T-helper 22 cell (primary cell): Measurements from ENCODE around the gene NCOA7.

ENCODE experiments used
- DNase-seq: peaks from one replicate; pipeline ENCODE4 v3.0.0-alpha.2; 2020; ENCODE audit warnings: low read depth

Gene NCOA7

DNA sequence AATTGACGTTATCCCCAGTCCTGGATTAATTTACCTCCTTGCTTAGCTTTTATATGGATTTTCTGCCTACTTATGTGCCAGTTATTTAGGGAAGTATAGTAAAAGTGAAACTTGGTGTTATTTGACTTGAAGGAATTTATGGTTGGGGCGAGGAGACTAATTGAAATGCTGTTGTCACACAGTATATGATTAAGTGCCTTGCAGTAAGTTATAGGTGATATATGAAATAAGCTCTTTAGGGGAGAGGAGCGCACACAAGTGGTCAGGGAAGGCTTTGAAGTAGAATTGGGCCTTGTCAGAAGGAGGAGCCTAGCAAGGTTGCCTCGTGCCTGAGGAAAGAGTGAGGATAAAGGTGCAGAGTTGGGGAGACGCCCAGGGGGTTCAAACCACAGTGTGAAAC lies 20.5 kb downstream of the NCOA7 start:
- no peak for DNase-seq

DNA sequence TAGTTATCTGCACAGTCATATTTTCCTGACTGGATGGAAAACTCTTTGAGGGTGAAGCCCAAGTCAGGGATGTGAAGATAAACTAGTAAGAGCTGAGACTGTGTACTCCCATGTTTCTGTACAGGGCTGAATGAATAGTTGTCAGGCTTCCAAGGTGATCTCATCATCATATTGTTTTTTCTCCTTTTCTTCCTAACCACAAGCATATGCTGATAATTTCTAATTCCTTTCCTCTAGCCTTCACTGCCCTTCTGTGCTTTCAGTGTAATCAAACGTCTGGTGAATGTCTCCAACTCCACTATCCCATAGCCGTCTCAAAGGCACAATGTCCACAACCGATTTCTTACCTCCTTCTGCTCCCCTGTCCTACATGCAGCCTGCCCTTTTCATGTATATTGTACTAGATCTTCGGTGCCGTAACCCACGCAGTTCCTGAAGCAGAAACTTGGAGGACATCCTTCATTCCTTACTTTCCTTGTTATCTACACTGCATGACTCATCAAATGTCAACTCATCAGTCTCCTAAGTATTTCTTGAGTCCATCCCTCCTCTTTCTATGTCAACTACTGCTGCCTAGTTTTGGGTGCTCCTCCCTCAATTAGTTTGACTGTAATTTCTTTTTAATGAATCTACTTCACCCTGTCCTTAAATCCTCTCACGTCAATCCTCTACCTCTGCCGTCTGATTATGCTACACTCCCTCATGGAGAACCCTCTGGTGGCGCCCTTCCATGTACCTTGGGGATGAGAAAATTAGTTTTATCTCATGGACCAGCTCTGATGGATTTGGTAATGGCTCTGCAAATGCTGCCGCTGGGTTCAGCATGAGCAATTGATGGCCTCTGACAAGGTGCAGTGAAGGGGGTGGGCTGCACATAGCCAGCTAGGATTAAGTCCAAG lies 21.9 kb downstream of the NCOA7 start:
- no peak for DNase-seq

DNA sequence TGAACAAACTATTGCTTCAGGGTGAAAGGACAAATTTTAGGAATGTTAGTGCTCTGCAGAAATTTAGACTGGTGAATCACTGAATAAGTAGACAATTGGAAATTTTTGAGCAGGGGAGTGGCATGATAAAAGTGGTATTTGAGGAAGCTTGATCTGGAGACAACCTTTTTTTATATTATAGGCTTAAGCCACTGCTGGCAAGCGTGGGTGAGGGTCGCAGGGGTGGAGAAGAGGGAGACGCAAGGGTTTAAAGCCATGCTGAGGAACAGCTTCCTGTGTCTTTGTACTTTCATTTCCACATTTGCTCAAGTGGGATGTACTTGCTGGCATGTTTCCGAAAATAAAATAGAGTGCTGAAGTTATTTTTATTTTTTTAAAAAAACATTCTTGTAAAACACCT lies 23.7 kb downstream of the NCOA7 start:
- no peak for DNase-seq

DNA sequence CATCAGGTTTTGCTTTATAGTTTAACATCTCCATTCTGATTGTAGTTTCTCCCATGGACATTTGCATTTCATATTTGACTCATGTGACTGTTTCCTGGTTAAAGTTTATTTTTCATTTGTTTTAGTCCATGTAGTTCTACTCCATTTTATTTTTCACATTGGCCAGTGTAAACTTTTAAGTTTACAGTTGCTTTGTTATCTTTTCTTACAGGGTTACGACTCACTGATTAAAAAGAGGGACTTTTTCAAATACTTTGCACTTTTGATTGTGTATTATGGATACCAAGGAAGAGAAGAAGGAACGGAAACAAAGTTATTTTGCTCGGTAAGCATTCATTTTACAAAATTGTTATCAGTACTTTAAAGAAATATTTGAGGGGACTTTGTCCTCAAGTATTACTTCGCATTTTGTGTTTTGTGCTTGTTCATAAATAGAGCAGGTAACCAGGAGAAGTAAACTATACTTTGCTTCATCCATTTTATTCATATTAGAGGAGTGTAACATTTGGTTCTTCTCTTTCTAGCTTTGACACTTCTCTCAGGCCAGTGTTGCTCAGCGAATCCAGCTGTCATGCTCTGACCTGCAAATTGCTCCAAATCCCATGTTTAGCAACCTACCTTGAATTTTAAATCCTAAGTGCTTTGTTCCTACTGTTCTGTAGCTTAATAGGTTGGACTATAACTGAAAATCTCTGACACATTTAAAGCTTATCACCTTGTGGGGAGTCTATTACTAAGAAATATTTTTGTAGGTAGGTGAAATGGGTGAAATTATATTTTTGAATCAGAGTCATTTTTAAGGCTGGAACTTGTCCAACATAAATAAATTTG lies 24.5 kb downstream of the NCOA7 start:
- no peak for DNase-seq

DNA sequence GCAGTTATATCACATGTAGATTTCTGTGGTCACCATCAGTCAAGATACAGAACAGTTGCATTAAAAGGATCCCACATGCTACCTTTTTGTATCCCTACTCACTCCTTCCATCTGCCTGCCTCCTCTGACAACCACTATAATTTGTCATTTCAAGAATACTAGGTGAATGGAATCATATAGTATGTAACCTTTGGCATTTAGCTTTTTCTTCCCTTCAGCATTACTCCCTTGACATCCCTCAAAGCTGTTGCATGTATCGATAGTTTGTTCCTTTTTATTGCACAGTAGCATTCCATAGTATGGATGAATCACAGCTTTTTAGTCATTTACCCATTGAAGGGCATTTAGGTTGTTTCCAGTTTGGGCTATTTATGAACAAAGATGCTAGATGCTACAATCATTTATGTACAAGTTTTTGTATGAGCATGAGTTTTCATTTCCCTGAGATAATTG lies 26.1 kb downstream of the NCOA7 start:
- DNase-seq = no peak

DNA sequence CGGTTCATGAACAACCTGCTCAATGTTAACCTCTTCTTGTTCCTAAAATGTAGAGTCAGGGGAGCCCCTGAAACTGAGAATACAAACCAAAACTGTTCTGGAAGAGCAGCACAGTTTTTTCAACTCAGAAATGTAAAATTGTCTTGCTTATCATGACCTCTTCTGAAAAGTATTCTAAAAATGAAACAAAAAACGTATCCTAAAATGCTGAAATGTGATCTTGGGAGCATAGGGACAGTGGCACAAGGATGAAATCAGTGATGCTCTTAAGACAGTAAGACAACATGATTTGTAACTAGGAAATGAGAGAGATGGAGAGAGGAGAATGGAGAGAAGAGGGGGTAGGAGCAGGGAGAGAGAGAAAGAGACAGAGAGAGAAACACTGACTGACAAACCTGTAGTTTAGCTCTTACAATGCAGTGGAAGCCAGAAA lies 27.5 kb downstream of the NCOA7 start:
- no peak for DNase-seq

DNA sequence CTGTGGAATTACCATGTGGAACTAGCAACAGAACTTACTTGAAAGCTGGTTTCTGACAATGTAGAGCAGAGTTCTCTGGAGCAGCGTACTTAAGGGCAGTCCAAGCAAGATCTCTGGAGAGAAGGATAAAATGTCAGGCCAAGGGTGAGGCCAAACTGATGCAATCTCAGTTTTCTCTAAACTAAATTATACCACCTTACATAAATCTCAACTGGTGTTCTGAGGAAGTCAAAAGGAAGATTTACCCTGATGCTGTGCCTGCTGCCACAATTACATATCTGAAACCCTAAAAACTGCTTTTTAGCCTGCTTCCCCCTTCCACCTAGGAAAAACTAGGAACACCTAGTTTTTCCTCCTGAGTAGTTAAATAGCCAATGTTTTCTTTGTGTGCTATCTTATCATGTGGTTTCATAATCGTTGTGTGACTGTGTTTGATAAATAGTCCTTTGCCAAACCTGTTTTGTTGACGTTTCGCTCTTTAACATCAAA lies 28.1 kb downstream of the NCOA7 start:
- no peak for DNase-seq

DNA sequence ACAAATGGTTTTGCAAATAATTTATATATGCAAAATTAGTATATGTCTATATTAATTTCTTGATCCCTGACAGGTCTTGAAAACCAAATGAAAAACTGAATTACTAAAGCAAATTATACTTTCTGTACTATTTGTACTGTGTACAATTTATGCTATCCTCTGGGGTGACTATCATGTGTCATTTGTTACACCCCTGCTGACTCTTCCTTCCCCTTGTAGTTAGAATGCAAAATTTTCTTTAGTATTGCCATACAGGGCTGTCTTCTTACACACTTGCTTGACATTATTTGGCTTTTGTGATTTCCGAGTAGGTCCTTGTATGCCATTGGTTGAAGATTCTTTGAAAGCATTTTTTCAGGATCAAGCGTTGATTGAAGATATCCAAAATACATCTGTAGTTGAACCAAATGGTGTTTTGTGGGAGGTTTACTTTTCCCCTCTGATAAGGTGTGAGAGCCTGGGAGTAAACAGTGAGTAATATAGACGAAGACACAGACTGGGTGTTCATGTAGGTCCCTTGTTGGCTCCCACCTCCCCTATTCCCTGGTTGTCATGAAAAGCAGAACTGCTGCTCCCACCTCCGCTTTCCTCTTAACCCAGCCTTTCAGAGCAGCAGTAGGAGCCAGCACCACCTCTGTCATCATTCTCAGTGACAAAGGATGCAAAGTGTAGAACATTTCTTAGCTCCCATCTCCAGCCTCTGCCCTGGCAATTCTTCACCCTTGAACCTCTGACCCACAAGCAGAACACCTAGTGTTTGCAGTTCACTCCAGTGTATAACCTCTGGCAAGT lies 29.0 kb downstream of the NCOA7 start:
- DNase-seq = no peak

DNA sequence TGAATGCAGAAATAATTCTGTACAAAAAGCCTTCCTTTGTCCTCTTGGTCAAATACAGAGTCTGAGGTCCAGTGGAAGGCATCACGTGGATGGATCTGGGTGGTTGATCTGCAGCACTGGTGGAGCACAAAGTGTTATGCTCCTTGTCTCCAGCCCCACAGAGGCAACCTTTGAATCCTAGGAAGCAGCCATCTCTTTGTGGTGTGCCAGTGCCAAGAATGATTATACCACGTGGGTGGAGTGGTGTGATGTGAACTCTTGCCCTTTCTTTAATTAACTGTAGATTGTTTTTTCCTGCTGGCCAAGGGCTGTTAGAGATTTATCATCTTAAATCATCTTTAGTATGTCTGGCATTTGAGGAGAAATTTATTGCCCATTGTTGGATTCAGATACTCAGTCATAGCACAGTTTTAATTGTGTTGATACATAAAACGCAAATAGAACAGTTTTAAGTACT lies 31.1 kb downstream of the NCOA7 start:
- DNase-seq = no peak

DNA sequence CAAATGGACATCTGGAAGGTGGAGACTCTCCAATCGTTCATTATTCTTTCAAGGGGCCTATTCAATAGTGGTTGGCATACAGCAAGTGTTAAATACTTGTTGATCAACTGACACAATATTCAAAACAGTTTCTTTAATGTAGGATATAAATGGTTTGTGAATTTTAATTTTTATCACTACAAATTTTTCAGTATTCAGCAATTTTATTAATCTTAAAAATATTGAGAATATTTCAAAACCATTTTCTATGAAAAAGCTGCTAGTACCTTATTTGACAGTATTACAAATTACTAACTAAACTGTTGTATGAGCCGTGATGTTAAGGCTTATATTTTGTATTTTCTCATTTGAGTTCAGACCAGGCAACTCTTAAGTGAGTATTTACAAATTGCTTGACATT lies 32.4 kb downstream of the NCOA7 start:
- DNase-seq = no peak

DNA sequence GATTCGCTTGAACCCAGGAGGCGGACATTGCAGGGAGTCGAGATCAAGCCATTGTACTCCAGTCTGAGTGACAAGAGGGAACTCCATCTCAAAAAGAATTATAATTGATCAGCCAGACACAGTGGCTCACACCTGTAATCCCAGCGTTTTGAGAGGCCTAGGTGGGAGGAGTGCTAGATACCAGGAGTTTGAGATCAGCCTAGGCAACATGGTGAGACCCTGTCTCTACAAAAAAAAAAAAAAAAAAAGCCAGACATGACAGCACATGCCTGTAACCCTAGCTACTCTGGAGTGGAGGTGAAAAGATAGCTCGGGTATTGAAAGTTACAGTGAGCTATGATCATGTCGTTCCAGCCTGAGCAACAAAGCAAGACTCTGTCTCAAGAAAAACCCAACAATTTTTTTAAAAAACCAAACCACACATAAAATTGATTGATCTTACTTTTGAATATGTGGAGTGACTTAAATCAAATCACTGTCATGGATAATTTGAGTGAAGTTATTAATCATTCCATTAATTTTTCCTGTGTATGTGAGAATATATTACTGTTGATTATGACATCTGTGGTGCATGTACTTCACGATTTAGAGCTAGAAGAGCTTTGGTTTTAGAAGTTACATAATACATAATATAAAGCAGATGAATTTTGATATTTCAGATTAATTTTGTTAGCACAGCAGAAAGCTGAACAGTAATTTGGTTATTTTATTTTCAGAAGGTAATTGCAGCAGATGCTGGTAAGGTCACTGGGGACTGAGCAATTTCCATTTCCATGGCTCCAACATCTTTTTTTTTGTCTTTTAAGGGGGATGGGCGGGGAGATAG lies 34.4 kb downstream of the NCOA7 start:
- DNase-seq = no peak

DNA sequence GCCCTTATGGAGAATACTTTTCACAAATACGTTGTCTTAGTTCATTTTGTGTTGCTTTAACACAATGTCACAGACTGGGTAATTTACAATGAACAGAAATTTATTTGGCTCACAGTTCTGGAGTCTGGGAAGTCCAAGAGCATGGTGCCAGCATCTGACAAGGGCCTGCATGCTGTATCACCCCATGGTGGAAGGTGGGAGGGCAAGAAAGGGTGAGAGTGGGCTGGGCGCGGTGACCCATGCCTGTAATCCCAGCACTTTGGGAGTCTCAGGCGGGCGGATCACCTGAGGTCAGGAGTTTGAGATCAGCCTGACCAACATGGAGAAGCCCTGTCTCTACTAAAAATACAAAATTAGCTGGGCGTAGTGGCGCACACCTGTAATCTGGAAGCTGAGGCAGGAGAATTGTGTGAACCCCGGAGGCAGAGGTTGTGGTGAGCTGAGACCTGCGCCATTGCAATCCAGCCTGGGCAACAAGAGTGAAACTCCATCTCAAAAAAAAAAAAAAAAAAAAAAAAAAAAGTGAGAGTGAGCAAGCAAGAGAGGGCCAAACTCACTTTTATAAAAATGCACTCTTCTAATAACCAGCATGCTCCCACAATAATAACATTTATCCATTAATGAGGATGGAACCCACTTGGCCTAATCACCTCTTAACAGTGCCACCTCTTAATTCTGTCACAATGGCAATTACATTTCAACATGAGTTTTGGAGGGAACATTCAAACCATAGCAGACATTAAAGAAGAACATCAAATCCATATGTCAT lies 36.1 kb downstream of the NCOA7 start:
- no peak for DNase-seq

DNA sequence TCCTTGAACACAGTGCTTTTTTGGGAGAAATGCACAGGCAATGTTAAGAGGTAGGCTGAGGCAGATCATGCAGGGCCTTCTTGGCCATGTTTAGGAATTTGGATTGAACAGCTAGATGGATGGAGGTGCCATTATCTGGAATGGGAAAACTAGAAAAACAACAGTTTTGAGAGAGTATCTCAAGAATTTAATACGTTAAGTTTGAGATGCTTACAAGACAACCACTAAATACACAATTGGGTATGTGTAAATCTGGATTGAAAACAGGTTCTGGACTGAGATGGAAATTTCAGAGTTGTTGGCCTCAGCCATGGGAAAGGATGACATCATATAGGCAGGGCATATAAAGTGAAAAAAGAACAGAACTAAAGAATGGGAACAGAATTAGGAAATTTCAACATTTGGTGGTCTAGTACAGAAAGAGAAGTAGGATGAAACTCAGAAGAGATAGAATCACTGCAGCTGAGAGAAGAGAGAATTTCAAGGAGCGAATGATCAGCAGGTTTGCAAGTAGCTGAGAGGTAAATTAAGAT lies 37.1 kb downstream of the NCOA7 start:
- DNase-seq = no peak

DNA sequence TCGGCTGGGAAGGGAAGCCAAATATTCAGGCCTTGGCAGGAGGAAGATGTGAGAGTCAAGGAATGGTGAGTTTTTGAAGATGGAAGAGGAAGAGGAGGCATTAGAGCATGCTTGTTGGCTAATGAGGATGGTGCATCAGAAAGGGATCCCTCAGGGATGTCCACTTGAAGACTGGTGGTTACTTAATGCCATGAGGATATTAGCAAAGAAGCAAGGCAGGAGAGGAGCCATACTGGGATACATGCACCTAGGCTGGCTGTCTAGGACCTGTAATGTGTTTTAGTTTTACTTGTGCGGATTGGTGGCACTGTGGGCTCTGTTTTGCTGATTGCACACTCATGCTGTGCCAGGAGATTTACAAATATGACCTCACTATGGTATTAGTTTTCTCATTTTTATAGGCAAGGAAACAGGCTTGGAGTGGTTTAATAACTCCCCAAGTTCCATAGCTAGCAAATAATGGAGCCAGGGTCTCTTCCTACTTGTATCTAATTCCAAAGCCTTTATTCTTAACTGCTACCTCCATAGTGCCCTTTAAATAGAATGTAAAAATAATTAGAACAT lies 37.8 kb downstream of the NCOA7 start:
- no peak for DNase-seq

DNA sequence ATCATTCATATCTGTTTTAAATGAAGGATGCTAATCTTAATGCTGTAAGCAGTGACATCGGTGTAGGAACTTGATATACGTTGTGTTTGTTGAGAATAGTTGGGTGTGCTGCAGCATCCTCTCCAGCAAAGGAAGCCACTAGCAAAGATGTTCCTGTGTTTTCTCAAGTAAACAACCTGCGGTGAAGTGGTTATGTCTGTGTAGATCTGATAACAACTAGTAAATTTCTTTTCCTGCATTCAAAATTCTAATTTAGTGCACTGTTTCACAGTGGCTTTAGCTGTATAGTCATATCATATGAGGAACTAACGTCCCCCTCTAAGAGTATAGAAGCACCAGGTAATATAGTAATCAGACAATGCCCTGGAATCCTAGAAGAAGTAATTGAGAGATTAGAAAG lies 38.7 kb downstream of the NCOA7 start:
- no peak for DNase-seq

DNA sequence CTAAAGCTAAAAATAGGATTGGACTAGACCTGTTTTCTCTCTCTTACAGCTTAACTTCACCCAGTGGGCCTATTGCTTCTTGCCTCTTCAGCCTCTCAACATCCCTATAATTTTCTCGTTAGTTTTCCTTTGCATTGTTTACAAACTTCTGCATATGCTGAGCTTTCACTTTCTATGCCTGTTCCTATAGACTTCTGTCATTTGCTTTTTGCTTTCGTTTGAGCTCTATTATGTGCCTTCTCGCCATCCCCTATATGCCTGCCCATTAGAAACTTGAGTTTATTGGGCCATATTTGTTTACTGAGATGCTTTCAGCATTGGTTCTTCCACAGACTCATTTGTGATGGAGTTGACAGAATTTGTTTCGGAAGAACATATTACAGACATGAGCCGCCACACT lies 40.9 kb downstream of the NCOA7 start:
- DNase-seq = no peak

DNA sequence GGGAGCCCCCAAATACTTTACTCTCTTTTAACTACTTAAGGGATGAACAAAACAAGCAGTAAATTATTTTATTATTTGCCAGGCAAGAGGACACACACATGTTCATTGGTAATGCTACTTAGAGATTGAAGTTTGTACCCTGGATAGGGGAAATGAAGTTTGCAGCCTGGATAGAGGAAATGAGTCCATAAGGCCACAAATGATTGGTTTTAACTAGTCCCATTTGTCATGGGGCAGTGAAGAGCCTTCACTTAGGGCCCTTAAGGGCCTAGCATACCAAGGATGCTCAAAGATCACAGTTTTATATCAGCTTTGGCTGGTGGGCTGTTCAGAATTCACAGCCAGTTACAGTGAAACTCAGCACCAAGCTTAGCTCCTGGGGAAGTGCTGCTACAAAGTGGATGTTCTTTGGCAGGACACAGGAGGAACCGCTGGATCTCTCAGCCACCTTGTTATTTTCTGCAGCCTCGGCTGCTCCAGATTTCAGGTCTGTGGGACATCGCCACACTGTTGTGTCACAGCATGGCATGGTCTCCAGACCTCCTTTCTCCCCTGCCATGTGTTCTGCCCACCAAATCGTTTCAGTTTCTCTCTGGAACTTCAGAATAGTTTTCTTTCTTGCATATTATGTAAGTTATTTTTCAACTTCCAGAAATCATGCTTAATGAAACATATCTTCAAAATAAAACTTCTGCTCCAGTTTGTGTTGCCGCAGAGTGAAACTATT lies 41.8 kb downstream of the NCOA7 start:
- DNase-seq = no peak

DNA sequence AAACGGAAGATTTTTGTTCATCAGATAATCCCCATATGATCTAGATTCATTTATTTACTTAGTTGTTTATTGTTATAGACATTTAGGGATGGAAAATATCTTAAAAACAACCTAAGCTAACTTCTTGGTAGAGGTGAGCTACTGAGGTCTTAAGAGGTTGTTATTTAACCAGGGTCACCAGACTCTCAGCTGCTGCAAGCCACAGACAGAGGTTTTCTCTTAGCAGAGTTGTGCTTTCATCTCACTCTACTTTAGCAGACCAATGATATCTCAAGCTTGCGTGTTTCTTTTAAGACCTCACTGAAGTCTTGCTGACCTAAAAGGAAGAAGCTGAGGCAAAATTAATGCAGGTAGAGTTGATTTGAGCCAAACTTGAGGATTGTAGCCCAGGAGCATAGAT lies 43.6 kb downstream of the NCOA7 start:
- DNase-seq = no peak

DNA sequence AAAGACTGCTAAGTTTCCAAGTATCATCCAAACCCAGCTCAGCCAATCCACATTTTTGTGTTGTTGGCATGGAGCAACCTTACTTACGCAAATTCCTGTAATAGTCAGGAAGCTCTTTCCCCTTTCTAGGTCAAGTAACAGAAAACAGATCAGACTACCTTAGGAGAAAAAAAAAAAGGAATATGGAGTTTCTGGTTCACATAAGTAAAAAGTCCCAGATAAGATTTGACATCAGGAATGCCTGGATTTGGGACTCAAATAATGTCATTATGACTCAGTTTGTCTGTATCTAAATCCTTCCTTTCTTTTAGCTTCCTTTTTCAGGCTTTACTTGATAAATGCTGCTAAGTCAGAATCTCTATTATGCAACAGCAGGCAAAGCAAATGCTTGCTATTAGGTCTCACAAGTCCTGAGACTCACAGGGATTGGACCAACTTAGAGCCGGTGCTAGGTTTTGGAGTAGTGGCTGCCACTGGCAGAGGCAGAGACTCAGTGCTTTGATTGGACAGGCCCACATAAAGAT lies 44.5 kb downstream of the NCOA7 start:
- DNase-seq = no peak
